ENCODE results near the gene SIGLEC12. TPM values are rescaled to one million over a fixed set of nuclear protein-coding genes. Genes with fewer than 3 reads are reported as not detected.

The SIGLEC12 gene
- total RNA-seq, 4 donors from 2014 or later: 0.41 to 0.48 TPM; not detected in 2

- no peaks in the 10 kb centered on the region for H3K36me3 ChIP-seq
- no peaks in the 10 kb centered on the region for H3K27me3 ChIP-seq
- H3K4me3 ChIP-seq: no peak overlapping the region
- WGBS, 2 donors (ENCODE audit: low coverage in 1 of 2): 45% methylated on average over 4 of the region's 4 CpGs; no CpG with 5 or more reads in 1 of the 2 donors
- no peak for TF ChIP-seq POLR2AphosphoS5 (IDR thresholded peaks at IDR 0.05)
- TF ChIP-seq POLR2A (IDR thresholded peaks at IDR 0.05): no peak
- TF ChIP-seq CTCF (IDR thresholded peaks at IDR 0.05): no peak
- no peak for TF ChIP-seq EP300 (IDR thresholded peaks at IDR 0.05; ENCODE audit: low read depth)
- H3K9me3 ChIP-seq: no peaks in the 10 kb centered on the region
- H3K27ac ChIP-seq: no peak overlapping the region
- in situ Hi-C loops (cut with MboI; ENCODE audit: low pct_ligation_motif_present in 1 of 4, low pct_unique_long_range_greater_than_20kb in 1 of 4, low sequenced_read_pairs in 3 of 4) (no loop called here), intact Hi-C loops (cut with DNase I; ENCODE audit: low total_unique reads) (no loop called here)
- H3K4me1 ChIP-seq: no peaks in the 10 kb centered on the region
- no peak for DNase-seq
Observed at GRCh38 chr19:51525651-51526050, 24.1 kb upstream of the SIGLEC12 start.

GRCh38 chr19:51524666-51525264 lies 23.2 kb upstream of the SIGLEC12 start:
- Histone ChIP-seq H3K4me1 (no peaks in the 10 kb centered on the region), H3K4me3 (no peak overlapping the region), H3K36me3 (no peaks in the 10 kb centered on the region), H3K27me3 (no peaks in the 10 kb centered on the region), H3K27ac (no peak overlapping the region), H3K9me3 (no peaks in the 10 kb centered on the region)
- TF ChIP-seq POLR2AphosphoS5 (IDR thresholded peaks at IDR 0.05) (no peak), POLR2A (IDR thresholded peaks at IDR 0.05) (no peak)
- intact Hi-C loops (cut with DNase I; ENCODE audit: low total_unique reads) (no loop called here), in situ Hi-C loops (cut with MboI; ENCODE audit: low pct_ligation_motif_present in 1 of 4, low pct_unique_long_range_greater_than_20kb in 1 of 4, low sequenced_read_pairs in 3 of 4) (no loop called here)
- no peak for DNase-seq
- WGBS, 2 donors (ENCODE audit: low coverage in 1 of 2): 61 to 73% methylated on average over 4 to 7 of the region's 8 CpGs

- H3K27me3 ChIP-seq: no peaks in the 10 kb centered on the region
- no peak for DNase-seq
- H3K9me3 ChIP-seq: no peaks in the 10 kb centered on the region
- H3K4me1 ChIP-seq: no peaks in the 10 kb centered on the region
- H3K4me3 ChIP-seq: no peak overlapping the region
- 36 to 66% methylated on average over 2 of the region's 2 CpGs for WGBS, 2 donors (ENCODE audit: low coverage in 1 of 2)
- H3K27ac ChIP-seq: no peak overlapping the region
- in situ Hi-C loops (cut with MboI; ENCODE audit: low pct_ligation_motif_present in 1 of 4, low pct_unique_long_range_greater_than_20kb in 1 of 4, low sequenced_read_pairs in 3 of 4): no loop called here
- TF ChIP-seq POLR2AphosphoS5 (IDR thresholded peaks at IDR 0.05) (no peak), EP300 (IDR thresholded peaks at IDR 0.05; ENCODE audit: low read depth) (no peak), POLR2A (IDR thresholded peaks at IDR 0.05) (no peak), CTCF (IDR thresholded peaks at IDR 0.05) (no peak)
- no peaks in the 10 kb centered on the region for H3K36me3 ChIP-seq
- intact Hi-C loops (cut with DNase I; ENCODE audit: low total_unique reads): no loop called here
Observed at GRCh38 chr19:51521781-51522180, 20.2 kb upstream of the SIGLEC12 start.

GRCh38 chr19:51521357-51521756 lies 19.8 kb upstream of the SIGLEC12 start:
- Histone ChIP-seq H3K4me1 (no peaks in the 10 kb centered on the region), H3K9me3 (no peaks in the 10 kb centered on the region), H3K27me3 (no peaks in the 10 kb centered on the region), H3K27ac (no peak overlapping the region), H3K4me3 (no peak overlapping the region), H3K36me3 (no peaks in the 10 kb centered on the region)
- TF ChIP-seq CTCF (IDR thresholded peaks at IDR 0.05) (no peak), POLR2AphosphoS5 (IDR thresholded peaks at IDR 0.05) (no peak), POLR2A (IDR thresholded peaks at IDR 0.05) (no peak), EP300 (IDR thresholded peaks at IDR 0.05; ENCODE audit: low read depth) (no peak)
- no peak for DNase-seq
- WGBS, 2 donors (ENCODE audit: low coverage in 1 of 2): 83 to 100% methylated on average over 2 of the region's 2 CpGs
- in situ Hi-C loops (cut with MboI; ENCODE audit: low pct_ligation_motif_present in 1 of 4, low pct_unique_long_range_greater_than_20kb in 1 of 4, low sequenced_read_pairs in 3 of 4): no loop called here
- intact Hi-C loops (cut with DNase I; ENCODE audit: low total_unique reads): no loop called here

GRCh38 chr19:51520728-51521127 lies 19.1 kb upstream of the SIGLEC12 start:
- TF ChIP-seq EP300 (IDR thresholded peaks at IDR 0.05; ENCODE audit: low read depth) (no peak), POLR2A (IDR thresholded peaks at IDR 0.05) (no peak), POLR2AphosphoS5 (IDR thresholded peaks at IDR 0.05) (no peak), CTCF (IDR thresholded peaks at IDR 0.05) (no peak)
- intact Hi-C loops (cut with DNase I; ENCODE audit: low total_unique reads): no loop called here
- Histone ChIP-seq H3K27me3 (no peaks in the 10 kb centered on the region), H3K27ac (no peak overlapping the region), H3K36me3 (no peaks in the 10 kb centered on the region), H3K4me1 (no peaks in the 10 kb centered on the region), H3K9me3 (no peaks in the 10 kb centered on the region), H3K4me3 (no peak overlapping the region)
- DNase-seq: no peak
- 48 to 55% methylated on average over 2 of the region's 2 CpGs for WGBS, 2 donors (ENCODE audit: low coverage in 1 of 2)
- in situ Hi-C loops (cut with MboI; ENCODE audit: low pct_ligation_motif_present in 1 of 4, low pct_unique_long_range_greater_than_20kb in 1 of 4, low sequenced_read_pairs in 3 of 4): no loop called here
